Ishikawa (cell line): Measurements from ENCODE around the gene SELENOM.

ENCODE experiments used
- CREB1 ChIP-seq: IDR thresholded peaks from 2 replicates; pipeline ENCODE4 v1.6.1; 2012; ENCODE audit warnings: low read depth
- EGR1 ChIP-seq: IDR thresholded peaks from 2 replicates; pipeline ENCODE4 v1.6.1; 2012
- RAD21 ChIP-seq: IDR thresholded peaks from 2 replicates; pipeline ENCODE4 v1.6.1; 2012; ENCODE audit warnings: low read depth
- ZBTB7A ChIP-seq: IDR thresholded peaks from 2 replicates; pipeline ENCODE4 v1.6.1; 2012; ENCODE audit warnings: low read depth
- TF ChIP-seq, protein P1 (sequence below): IDR thresholded peaks from 2 replicates; pipeline ENCODE4 v1.6.1; 2012

DNA sequence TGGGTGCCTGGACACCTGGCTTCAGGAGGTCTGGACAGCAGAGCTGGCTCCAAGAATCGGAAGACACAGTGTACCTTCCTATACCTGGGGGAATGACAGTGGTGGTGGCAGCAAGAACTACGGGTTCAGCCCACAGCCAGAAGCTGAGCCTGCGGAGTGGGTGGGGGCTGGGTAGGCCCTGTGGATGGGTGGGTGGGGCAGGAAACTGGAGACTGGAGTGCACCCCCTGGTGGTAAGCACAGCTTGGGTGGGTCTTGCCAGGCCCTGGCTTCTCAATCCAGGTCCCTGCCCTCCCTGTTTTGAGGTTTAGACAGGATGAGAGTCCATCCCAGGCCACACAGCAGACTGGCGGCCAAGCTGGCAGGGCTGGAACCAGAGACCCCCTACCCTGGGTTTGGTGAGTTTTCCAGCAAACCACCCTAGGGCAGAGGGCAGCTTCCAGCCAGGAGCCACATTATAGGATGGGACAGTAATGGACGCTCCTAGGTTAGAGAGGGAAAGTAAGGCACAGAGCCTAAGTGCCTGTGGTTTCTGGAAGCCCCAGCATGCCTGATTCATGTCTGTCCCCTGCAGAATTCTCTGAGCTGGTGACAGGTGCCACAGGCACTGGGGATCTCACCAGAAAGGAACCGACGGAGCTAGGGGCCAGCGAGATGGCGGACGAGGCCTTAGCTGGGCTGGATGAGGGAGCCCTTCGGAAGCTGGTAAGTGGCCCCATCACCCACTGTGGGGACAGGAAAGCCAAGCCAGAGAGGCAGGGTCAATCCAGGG is 24.6 kb downstream of the SELENOM start:
- TF ChIP-seq CREB1 = no peak
- no peak; the same call in 1 of the 2 replicates for TF ChIP-seq ZBTB7A
- TF ChIP-seq, protein P1, sequence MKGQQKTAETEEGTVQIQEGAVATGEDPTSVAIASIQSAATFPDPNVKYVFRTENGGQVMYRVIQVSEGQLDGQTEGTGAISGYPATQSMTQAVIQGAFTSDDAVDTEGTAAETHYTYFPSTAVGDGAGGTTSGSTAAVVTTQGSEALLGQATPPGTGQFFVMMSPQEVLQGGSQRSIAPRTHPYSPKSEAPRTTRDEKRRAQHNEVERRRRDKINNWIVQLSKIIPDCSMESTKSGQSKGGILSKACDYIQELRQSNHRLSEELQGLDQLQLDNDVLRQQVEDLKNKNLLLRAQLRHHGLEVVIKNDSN = no peak
- peak; percentile 29; the same call in 1 of the 2 replicates for TF ChIP-seq RAD21
- TF ChIP-seq EGR1 = no peak
